Fibroblast of villous mesenchyme (primary cell): ENCODE results near the gene JMJD1C. TPM values are rescaled to one million over a fixed set of nuclear protein-coding genes. Genes with fewer than 3 reads are reported as not detected.
A peak's percentile ranks its signal among the peaks of the same experiment; 100 is the strongest.

Experiments
- DNase-seq: peaks from one replicate; pipeline ENCODE4 v3.0.0-alpha.2; 2010; ENCODE audit warnings: low read depth
- H3K4me3 ChIP-seq: 2 replicates; pipeline ENCODE4 v1.5.1; 2011; ENCODE audit warnings: low read depth, mild to moderate bottlenecking, low read length
- total RNA-seq: library from RNA; depleted of rRNA; stranded (reverse); fragments of >200 nt; gene quantifications from 2 replicates; pipeline ENCODE4 v1.2.3, GENCODE V29; 2012
- TF ChIP-seq, protein P1 (sequence below): IDR thresholded peaks from 2 replicates; pipeline ENCODE4 v1.5.1; 2012; ENCODE audit warnings: low read depth, mild to moderate bottlenecking, low read length; ENCODE audit not compliant: insufficient read depth

The JMJD1C gene
- total RNA-seq, 1 donor = 98.4 TPM

DNA sequence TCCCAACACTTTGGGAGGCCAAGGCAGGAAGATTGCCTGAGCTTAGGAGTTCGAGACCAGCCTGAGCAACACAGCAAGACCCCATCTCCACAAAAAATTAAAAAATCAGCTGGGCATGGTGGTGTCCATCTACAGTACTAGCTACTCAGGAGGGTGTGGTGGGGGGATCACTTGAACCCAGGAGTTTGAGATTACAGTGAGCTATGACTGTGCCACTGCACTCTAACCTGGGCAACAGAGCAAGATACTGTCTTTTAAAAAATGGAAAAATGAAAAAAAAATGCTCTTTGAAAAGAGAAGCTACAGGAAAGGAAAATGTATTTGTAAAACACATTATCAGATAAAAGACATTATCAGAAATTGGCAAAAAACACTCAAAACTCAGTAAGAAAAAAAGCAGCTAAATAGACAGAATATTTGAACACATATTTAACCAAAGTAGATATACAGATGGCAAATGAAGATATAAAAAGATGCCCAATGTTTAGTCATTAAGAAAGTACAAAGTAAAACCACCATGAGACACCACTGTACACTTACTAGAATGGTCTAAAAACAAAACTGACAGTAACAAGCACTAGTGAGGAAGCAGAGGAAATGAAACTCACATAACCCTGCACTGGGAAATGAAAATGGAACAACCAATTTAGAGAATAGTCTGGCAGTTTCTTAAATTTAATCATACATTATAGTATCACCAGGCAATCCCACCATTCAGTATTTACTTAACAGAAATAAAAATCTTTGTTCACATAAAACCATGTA, 292.1 kb downstream of the JMJD1C start:
- no peak for DNase-seq
- H3K4me3 ChIP-seq = no peak overlapping the region
- TF ChIP-seq, protein P1, sequence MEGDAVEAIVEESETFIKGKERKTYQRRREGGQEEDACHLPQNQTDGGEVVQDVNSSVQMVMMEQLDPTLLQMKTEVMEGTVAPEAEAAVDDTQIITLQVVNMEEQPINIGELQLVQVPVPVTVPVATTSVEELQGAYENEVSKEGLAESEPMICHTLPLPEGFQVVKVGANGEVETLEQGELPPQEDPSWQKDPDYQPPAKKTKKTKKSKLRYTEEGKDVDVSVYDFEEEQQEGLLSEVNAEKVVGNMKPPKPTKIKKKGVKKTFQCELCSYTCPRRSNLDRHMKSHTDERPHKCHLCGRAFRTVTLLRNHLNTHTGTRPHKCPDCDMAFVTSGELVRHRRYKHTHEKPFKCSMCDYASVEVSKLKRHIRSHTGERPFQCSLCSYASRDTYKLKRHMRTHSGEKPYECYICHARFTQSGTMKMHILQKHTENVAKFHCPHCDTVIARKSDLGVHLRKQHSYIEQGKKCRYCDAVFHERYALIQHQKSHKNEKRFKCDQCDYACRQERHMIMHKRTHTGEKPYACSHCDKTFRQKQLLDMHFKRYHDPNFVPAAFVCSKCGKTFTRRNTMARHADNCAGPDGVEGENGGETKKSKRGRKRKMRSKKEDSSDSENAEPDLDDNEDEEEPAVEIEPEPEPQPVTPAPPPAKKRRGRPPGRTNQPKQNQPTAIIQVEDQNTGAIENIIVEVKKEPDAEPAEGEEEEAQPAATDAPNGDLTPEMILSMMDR = no peak

DNA sequence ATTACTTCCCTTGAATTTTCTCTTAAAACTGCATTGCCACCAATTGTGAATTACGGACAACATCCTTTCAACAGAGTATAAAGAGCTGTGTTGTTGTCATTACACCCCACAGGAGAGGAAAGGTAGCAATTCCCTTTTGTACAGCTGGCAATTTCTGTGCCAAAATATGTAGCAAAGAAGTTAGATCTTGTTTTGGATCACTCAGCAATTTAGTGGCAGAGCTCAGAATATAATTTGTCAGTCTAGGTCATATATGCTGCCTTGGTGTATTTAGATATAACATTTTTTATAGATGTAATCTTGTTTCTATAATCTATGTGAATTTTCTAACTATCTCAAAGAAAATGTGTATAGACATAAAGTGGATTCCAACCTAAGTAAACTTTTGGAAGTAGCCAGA, 293.9 kb downstream of the JMJD1C start:
- DNase-seq = no peak
- TF ChIP-seq, protein P1 = no peak
- H3K4me3 ChIP-seq = no peak overlapping the region

DNA sequence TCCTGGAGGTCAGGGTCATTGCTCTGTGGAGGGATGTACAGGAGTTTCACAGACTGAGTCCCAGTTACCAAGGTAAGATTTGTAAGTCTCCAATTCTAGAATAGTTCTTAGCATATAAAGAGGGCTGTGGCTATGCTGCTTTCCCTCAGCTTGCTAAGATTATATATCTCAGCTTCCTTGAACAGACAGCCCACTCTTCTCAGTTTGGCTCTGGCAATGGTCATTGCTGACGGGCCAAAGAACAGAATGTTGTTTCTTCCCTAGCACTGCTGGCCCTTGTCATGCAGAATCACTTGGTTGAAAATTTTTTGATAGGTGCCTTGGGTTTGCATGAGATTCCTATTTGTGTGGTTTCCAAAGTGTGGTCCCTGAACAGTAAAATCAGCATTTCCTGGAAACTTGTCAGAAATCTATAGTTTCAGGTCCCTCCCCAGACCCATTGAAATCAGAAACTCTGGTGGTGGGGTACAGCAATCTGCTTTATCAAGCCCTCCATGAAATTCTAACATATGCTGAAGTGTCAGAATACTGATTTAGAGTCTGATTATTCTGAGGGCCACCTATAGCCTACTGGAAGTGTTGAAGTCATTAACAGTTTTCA, 294.4 kb downstream of the JMJD1C start:
- TF ChIP-seq, protein P1 = no peak
- H3K4me3 ChIP-seq = no peak overlapping the region
- no peak for DNase-seq

DNA sequence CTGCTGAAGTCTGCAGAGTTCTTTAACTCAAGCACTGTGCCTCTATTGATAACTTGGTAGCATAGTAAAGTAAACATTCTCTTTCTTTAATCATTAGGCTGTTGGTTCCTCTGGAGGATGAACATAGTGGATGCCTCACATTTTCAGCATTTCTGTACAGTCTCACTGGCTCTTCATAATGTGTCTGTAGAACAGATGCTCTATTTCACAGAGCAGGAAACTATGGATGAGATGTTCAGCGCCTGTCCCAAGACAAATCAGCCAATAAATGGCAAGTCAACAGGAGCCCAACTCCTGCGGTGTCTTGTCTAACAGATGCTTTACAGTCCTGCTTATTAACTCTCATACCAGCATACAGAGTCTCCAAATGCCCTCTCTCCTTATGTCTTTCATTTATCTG, 296.2 kb downstream of the JMJD1C start:
- no peak overlapping the region for H3K4me3 ChIP-seq
- peak; percentile 19 for DNase-seq
- TF ChIP-seq, protein P1 = no peak

DNA sequence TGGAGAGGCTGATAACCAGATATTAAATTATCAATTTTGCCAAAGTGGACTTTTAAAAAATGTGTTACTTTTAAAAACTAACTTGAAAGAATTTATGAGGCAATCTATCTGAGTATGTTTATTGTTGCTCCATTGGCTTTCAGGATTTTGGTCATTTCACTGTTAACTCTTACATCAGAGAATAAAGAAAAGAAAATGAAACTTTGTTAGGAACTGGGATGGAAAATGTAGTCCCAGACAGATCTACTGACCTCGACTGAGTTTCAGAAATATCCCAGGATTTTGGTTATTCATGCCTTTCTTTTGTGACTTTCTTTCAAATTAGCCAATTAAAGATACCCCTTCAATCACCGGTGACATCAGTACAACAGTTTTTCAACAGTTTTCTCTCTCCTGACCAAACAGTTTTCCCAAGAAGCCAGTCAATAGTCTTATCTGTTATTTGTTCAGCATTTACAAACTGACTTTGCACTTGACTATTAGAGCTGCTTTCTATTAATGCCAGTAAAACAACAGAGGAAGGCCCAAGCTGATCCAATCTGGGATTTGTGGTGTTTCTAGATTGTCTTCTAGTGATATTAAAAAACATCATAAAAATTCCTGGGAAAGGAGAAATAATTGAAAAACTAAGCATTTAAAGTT, 296.8 kb downstream of the JMJD1C start:
- no peak overlapping the region for H3K4me3 ChIP-seq
- DNase-seq = no peak
- TF ChIP-seq, protein P1 = no peak

DNA sequence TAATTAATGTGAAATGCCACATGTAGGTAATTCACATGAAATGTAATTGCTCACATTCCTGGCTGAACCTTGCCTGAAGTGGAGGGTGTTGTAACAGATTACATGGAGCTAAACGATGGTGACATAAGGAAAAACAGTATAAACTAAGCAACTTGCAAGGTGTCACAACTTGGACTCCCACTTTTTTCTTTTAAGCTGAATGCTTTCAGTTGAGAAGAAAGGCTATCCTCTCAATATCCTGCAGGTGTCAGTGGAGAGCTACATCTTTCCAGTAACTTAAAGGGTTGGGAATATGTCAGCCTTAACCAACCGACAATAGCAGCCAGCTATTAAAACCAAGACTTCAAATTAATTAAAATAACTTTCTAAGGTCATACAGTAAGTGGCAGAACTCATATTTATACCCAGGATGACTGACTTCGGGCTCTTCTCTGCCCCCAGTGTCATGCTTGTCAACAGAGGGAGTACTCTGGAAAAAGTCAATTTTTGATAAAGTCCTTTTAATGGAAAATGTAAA, 299.0 kb downstream of the JMJD1C start:
- no peak overlapping the region for H3K4me3 ChIP-seq
- TF ChIP-seq, protein P1 = peak; percentile 91
- DNase-seq = peak; percentile 88
